ENCODE results near the gene HBM.

- no peak for TF ChIP-seq CTCF (IDR thresholded peaks at IDR 0.05; ENCODE audit: insufficient read depth, low read length, poor library complexity, severe bottlenecking)
- no peak for TF ChIP-seq EZH2phosphoT487 (conservative IDR thresholded peaks at IDR 0.05; ENCODE audit: low read length)
These were observed 23.3 kb upstream of the HBM start for GRCh38 chr16:142405-142967.
